Activated T-cell treated with anti-CD3 and anti-CD28 coated beads for 48 hours (primary cell): ENCODE data around the gene ARFIP1.

Experiments
- DNase-seq: peaks from one replicate; pipeline ENCODE4 v3.0.0-alpha.2; 2020; ENCODE audit warnings: low read depth

ARFIP1 gene

GRCh38 chr4:152939621-152940020 is 159.9 kb downstream of the ARFIP1 start:
- DNase-seq = no peak

GRCh38 chr4:152940461-152940860 is 160.7 kb downstream of the ARFIP1 start:
- DNase-seq = no peak

DNA sequence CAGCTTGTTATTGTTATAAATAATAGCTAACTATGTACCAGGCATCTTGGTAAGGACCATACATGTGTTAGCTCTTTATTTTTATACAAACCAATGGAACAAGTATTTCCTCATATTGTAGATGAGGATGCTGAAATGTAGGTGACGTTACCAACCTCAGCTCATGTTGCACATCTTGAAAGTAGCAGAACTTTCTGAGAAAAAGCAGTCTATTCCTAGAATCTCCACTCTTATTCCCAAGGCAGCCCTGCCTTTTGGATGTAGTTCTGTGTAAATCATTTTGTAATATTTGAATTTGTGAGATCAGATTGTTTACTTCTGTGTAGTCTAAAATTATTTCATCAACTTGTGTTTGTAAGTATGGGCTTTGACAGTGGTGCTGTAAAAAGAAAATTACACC is 161.7 kb downstream of the ARFIP1 start:
- DNase-seq = no peak

DNA sequence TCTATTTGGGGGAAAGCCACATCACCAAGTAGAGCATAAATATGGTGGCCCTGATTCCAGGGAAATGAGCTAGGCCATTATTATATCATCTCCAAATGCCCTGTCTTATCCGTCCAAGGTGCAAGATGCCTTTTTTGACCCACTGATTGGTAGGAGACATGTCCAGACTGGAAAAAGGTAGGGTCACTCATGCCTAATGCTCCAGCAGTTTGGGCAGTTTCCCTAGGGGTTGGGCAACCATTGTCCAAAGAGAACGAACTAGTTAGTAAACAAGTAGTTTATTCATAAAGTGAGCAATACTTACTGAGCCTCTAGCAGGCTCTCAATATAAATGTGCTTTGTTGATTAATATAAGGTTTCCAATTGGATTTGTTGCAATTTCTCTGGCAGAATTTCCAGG is 162.6 kb downstream of the ARFIP1 start:
- DNase-seq = no peak

GRCh38 chr4:152943672-152944071 is 163.9 kb downstream of the ARFIP1 start:
- DNase-seq = no peak

DNA sequence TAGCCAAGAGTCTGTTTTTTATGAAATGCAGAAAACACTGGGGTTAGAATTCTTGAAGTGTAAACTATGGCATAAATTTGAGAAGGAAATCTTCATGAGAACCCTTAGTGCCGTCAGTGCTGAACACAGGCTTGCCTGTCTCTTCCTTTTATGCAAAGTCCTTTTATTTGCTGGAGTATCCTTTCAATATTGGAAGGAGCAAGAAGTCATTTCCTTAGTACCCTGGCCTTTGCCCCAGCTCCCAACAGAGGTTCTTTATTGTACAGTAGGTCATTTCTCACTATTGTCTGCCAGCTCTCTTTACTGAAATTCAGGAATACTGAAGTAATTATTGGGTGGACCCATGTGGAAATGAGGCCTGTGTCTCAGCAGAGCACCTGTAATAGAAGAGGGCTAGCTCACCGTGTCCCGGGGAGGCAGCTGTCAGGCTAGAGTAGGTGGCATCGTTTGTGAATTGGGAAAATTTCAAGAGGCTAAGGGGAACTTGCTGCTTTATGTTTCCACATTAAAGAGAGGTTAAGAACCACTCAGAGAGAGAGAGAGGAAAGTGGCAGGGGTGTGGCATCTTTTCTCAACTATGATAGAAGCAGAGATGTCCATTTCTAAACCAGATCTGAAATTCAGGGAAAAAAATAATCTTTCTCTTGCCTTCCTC is 165.0 kb downstream of the ARFIP1 start:
- DNase-seq = no peak

- no peak for DNase-seq
Observed at GRCh38 chr4:152945639-152946038, 165.9 kb downstream of the ARFIP1 start.

- DNase-seq = no peak
Observed at GRCh38 chr4:152946446-152946845, 166.7 kb downstream of the ARFIP1 start.

- no peak for DNase-seq
Observed at GRCh38 chr4:152947311-152947710, 167.6 kb downstream of the ARFIP1 start.

GRCh38 chr4:152949930-152950329 is 170.2 kb downstream of the ARFIP1 start:
- DNase-seq = no peak

DNA sequence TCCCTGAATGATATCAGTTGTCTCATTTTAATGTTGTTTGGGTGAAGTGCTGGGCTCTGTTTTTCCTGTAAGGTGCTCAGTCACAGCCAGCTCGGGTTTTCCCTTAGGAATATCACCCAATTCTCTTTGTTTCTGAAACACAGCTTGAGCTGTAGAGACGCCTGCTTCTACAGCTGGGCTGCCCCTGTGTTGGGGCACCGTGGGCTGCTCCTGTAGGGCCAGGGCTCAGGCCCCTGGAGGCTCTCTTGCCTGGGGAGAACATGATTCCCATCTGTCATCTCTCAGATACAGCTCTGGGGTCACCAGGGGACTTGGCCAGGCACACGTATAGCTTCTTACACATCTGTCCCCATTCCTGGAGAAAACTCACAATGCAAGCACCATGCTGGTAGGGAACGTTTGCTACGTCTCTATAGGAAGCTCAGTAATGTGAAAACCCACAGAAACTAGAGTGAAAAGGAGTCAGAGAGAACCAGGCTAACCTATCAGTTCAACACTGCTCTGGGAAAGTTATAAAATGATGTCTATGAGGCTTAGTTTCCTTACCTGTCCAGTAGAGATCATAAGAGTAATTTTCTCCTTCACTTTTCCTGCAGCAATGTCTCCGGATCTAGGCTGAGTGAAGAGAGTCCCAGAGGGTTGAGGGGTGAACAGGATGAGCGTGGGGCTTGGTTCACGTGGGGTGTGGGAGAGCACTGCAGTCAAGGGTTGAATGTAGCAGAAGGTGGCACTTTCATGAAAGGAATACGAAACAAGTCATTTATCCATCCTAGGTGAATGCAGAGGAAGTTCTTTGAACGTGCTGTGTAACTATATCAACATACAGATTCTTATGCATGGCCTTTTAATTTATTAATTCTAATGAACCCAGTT is 170.9 kb downstream of the ARFIP1 start:
- DNase-seq = no peak

DNA sequence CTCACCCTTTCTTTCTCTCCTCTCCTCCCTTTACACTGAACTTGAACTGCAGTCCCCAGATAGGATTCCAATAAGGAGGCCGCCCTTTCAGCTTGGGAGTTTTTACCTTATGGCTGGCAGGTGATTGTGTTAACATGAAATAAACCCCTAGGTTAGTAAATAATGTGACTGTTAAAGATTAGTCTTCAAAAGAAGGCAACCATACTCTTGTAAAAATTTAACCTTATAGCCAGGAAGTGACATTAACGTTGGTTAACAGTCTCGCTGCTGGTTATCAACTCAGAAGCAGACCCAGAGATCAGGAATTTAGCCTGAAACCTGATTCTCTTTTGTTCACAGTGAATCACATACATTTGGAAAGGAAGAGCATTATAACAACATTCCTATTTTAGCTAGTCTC is 171.6 kb downstream of the ARFIP1 start:
- DNase-seq = no peak

DNA sequence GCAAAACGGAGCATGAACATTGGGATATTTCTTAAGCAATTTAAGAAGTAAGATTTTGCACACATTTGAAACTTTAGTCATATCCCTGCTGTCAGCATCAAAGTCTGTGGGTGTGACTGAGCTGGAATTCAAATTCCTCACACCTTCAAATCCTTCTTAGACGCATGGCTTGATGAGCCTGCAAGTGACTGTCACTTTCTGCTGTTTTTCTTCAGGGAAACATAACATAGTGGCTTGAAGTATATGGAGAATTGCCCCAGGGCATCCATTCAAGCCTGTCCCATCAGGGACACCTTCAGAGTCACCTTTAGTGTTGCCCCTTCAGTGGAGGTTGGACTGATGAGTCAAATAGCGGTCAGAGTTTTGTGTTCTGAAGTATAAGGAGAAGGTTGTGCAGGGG is 173.8 kb downstream of the ARFIP1 start:
- no peak for DNase-seq

DNA sequence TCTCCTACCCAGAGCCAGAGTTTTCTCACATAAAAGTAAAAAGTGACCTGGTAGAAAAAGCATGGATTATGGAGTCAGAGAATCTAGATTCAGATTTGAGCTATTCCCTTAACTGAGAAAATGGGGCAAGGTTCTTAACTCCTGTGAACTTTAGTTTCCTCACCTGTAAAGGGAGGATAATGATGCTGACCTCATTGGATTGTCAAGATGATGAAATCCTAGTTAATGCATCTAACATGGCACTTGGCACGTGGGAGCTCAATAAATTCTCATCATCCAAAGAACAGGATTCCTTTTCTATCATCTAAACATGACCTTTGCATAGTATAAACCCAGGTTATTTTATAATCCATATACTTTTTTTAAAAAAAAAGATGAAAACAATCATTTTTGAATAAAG is 175.0 kb downstream of the ARFIP1 start:
- DNase-seq = no peak

GRCh38 chr4:152956147-152956546 is 176.4 kb downstream of the ARFIP1 start:
- no peak for DNase-seq

- DNase-seq = no peak
Observed at GRCh38 chr4:152956650-152957436, 177.1 kb downstream of the ARFIP1 start.

DNA sequence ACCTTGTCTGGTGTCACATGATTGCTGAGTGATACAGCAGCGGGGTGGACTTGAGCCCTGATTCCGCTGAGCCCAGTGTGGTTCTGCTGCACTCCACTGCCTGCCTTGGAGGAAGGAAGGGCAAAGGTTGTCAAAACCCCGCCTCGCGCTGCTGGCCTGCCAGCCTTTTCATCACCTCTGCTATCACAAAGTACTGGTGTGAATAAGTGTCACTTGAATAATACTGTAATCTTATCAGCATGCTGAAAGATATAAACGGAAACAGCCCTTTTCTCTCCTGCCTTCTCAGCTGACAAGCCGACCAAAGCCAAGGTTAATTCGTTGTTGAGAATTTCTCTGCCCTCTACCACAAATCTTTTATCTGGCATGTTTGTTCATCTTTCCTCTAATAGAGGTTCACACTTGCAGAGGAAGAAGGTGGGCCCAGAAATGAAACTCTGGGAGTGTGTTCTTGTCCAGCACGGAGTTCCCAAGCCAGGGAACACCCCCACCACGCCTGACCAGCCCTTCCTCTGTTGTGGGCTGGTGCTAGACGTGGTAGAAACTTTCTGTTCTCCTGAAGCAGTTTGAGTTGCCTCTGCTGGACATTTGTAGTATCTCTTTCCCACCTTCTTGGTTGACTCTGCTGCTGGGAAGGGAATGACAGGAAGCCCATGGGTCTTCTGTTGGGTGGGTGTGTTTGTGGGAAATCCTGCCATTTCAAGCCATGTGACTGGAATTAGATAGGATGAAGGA is 177.8 kb downstream of the ARFIP1 start:
- DNase-seq = no peak

- DNase-seq = no peak
Observed at GRCh38 chr4:152959080-152959479, 179.3 kb downstream of the ARFIP1 start.

- DNase-seq = no peak
Observed at GRCh38 chr4:152960082-152960481, 180.3 kb downstream of the ARFIP1 start.

- DNase-seq = no peak
Observed at GRCh38 chr4:152961014-152961772, 181.4 kb downstream of the ARFIP1 start.

DNA sequence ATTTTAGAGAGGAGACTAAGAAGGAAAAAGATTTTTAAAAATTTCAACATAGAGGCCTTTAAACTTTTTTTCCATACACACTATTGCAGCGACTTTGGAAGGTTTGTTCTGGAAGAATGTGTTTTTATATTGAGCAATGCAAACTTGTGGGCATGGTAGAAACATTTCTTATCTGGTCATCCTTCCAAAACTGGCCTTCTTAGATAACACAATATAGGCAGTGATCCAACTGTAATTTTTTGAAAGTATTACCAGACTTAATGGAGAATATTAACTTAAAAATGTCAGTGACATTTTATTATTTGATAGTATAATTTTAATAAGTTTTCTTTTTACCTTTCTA is 182.0 kb downstream of the ARFIP1 start:
- DNase-seq = no peak
